ENCODE measurements around the gene PPP1R13B. TPM values are rescaled to one million over a fixed set of nuclear protein-coding genes. Genes with fewer than 3 reads are reported as not detected.

PPP1R13B gene
- total and polyA plus RNA-seq, 2 experiments from 2014 or later: 9.4 to 20.2 TPM

DNA sequence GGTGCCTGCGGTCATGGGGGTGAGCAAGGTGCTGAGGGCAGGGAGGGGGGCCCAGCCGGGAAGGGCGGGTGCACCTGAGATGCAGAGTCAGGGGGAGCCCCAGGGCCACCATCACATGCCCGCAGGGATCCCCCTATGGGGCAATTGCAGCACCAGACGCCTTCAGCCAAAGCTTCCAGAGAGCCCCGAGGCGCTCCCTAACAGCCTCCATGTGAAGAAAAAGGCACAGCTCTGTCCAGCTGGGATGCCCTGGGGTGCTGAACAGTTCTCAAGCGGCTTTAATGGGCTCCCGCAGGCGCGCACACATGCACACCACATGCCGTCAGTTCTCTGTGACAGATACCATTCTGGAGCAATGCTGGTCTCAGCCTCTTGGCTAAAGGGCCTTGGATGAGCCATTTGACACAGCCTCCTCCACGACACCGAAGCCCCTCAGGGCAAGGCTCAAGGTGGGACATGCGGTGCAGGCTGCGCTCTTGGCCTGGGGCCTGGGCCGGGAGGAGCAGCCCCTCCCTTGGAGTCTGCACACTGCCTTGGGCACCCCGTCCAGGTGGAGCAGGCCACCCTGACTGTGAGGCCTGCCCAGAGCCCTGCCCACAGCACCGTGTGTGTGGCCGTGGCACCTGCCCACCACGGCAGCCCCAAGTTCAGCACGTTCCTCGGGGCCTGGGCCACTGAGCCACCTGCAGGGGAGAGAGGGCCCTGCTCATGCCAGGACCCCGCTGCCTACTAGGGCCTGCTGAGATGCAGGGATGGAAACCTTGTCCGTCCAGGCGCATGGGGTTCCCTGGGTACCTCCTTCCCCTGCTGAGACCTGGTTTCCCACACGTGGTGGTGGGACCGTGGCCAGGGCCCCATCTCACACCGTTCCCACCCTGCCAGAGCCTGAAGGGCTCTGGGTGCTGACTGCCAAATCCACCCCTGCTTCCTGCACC, 139.8 kb downstream of the PPP1R13B start:
- WGBS (ENCODE audit: low lambda C conversion rate, missing lambda C conversion rate): 95% methylated on average over 27 of the region's 29 CpGs
- Histone ChIP-seq H3K4me3 (no peak overlapping the region), H3K9me2 (replicated peaks; ENCODE audit: insufficient read depth) (no peaks in the 10 kb centered on the region), H3K36me3 (replicated peaks; ENCODE audit: insufficient read depth, low read depth) (no peaks in the 10 kb centered on the region), H2AFZ (no peak overlapping the region), H4K20me1 (ENCODE audit: insufficient read depth, poor library complexity, severe bottlenecking) (no peaks in the 10 kb centered on the region), H3K4me1 (ENCODE audit: insufficient read depth) (no peaks in the 10 kb centered on the region), H3K4me2 (no peak overlapping the region), H3K9me3 (ENCODE audit: low read depth) (no peaks in the 10 kb centered on the region), H3K27ac (no peak overlapping the region), H3K27me3 (no peaks in the 10 kb centered on the region), H3K79me2 (no peaks in the 10 kb centered on the region)
- no peak for DNase-seq (ENCODE audit: low spot score)
- TF ChIP-seq EZH2phosphoT487 (IDR thresholded peaks at IDR 0.05; ENCODE audit: low read depth, severe bottlenecking, unreplicated experiment) (no peak), EZH2 (IDR thresholded peaks at IDR 0.05; ENCODE audit: borderline replicate concordance) (no peak)
- TF ChIP-seq, protein P1, sequence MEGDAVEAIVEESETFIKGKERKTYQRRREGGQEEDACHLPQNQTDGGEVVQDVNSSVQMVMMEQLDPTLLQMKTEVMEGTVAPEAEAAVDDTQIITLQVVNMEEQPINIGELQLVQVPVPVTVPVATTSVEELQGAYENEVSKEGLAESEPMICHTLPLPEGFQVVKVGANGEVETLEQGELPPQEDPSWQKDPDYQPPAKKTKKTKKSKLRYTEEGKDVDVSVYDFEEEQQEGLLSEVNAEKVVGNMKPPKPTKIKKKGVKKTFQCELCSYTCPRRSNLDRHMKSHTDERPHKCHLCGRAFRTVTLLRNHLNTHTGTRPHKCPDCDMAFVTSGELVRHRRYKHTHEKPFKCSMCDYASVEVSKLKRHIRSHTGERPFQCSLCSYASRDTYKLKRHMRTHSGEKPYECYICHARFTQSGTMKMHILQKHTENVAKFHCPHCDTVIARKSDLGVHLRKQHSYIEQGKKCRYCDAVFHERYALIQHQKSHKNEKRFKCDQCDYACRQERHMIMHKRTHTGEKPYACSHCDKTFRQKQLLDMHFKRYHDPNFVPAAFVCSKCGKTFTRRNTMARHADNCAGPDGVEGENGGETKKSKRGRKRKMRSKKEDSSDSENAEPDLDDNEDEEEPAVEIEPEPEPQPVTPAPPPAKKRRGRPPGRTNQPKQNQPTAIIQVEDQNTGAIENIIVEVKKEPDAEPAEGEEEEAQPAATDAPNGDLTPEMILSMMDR (IDR thresholded peaks at IDR 0.05; ENCODE audit: poor library complexity): no peak

DNA sequence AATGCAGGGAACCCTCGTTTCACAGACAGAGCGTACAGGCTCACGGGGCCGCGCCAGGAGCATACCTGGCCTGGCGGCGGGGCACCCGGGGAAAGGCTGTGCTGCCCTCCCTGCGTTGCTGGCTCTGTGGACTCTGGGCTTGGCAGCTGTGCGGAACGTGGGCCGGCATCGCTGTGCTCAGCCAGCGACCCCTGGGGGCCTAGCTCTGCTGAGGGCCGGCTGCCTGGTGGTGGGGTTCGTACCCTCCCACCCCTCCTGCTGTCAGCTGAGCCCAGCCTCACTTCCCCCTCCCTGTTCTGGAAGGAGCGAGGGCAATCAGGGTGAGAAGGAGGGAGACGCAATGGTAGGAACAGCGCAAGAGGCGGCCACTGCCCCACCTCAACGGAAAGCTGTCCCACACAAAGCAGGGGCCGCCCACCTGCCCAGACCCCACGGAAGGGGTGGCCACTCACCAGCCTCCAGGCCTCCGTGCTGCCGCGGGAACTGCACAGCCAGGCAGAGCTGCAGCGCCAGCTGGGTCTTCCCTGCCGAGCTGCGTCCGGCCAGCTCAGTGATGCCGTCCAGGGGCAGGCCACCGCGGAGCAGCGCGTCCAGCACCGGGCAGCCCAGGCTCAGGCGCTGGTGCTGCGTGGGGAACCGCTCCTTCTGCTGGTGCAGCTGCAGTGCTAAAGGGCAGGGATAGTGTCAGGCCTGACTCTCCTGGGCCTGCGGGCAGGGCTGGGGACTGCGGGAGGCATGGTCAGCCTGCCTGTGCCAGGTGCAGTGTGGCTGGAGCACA, 140.6 kb downstream of the PPP1R13B start:
- Histone ChIP-seq H4K20me1 (ENCODE audit: insufficient read depth, poor library complexity, severe bottlenecking) (no peaks in the 10 kb centered on the region), H3K27me3 (no peaks in the 10 kb centered on the region), H3K9me2 (replicated peaks; ENCODE audit: insufficient read depth) (no peaks in the 10 kb centered on the region), H3K36me3 (replicated peaks; ENCODE audit: insufficient read depth, low read depth) (no peaks in the 10 kb centered on the region), H3K4me1 (ENCODE audit: insufficient read depth) (no peaks in the 10 kb centered on the region), H3K9me3 (ENCODE audit: low read depth) (no peaks in the 10 kb centered on the region), H3K27ac (no peak overlapping the region), H3K4me3 (no peak overlapping the region), H3K79me2 (no peaks in the 10 kb centered on the region), H3K4me2 (no peak overlapping the region), H2AFZ (no peak overlapping the region)
- TF ChIP-seq EZH2 (IDR thresholded peaks at IDR 0.05; ENCODE audit: borderline replicate concordance): no peak
- TF ChIP-seq, protein P1 (IDR thresholded peaks at IDR 0.05; ENCODE audit: poor library complexity): no peak
- TF ChIP-seq EZH2phosphoT487 (IDR thresholded peaks at IDR 0.05; ENCODE audit: low read depth, severe bottlenecking, unreplicated experiment): no peak
- WGBS (ENCODE audit: low lambda C conversion rate, missing lambda C conversion rate): 95% methylated on average over 41 of the region's 41 CpGs
- no peak for DNase-seq (ENCODE audit: low spot score)

DNA sequence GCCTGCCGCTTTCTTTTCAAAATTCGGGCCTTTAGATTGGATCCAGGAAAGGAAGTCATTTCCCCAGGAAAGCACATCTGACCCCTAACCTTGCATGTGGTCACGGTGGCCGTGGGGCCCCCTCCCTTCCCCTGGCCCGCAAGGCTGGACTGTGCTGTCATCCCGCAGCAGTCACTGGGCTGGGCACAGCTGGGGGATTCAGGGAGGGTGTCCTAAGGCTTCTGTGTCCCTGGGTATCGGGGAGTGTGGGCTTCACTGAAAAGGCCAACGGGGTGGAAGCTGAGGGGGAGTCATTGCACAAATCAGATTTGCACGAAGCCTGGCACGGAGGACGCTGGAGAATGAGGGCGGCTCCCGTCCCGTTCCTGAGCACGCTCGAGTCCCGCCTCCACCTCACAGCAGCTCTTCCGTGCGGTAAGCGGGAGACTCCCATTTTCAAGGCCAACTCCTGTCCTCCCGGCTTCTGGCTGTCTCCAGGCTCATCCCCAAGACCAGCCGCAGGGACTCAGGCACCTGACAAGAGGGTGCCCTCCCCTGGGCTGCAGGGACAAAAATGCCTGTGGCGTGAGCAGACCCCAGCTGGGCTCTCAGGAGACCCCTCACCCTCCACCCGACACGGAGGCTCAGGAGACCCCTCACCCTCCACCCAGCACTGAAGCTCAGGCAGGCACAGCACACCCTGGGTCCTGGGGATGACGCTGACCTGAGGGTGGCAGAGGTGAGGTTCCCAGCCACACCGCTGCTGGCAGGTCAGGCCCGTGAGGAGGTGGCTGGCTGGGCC, 141.7 kb downstream of the PPP1R13B start:
- H3K9me3 ChIP-seq (ENCODE audit: low read depth): no peaks in the 10 kb centered on the region
- no peaks in the 10 kb centered on the region for H3K79me2 ChIP-seq
- H3K27me3 ChIP-seq: no peaks in the 10 kb centered on the region
- no peaks in the 10 kb centered on the region for H4K20me1 ChIP-seq (ENCODE audit: insufficient read depth, poor library complexity, severe bottlenecking)
- H3K4me3 ChIP-seq: no peak overlapping the region
- DNase-seq (ENCODE audit: low spot score): no peak
- no peak overlapping the region for H2AFZ ChIP-seq
- no peak overlapping the region for H3K4me2 ChIP-seq
- H3K27ac ChIP-seq: no peak overlapping the region
- no peaks in the 10 kb centered on the region for H3K4me1 ChIP-seq (ENCODE audit: insufficient read depth)
- no peaks in the 10 kb centered on the region for H3K9me2 ChIP-seq (replicated peaks; ENCODE audit: insufficient read depth)
- TF ChIP-seq EZH2 (IDR thresholded peaks at IDR 0.05; ENCODE audit: borderline replicate concordance) (no peak), EZH2phosphoT487 (IDR thresholded peaks at IDR 0.05; ENCODE audit: low read depth, severe bottlenecking, unreplicated experiment) (no peak)
- TF ChIP-seq, protein P1 (IDR thresholded peaks at IDR 0.05; ENCODE audit: poor library complexity): no peak
- WGBS (ENCODE audit: low lambda C conversion rate, missing lambda C conversion rate): 89% methylated on average over 28 of the region's 28 CpGs
- H3K36me3 ChIP-seq (replicated peaks; ENCODE audit: insufficient read depth, low read depth): no peaks in the 10 kb centered on the region
